Spleen (tissue), 11 donors: ENCODE measurements around the gene SKI. TPM values are rescaled to one million over a fixed set of nuclear protein-coding genes. Genes with fewer than 3 reads are reported as not detected.

Source experiments
- DNase-seq: peaks from one replicate; pipeline ENCODE4 v3.0.0-alpha.2; 2020
- H3K27ac ChIP-seq, 8 donors: fragments of 200-600 bp; sonication (generic) in 7 of 8; 1 replicate in 4 of 8; 2 replicates in 4 of 8; pipeline versions ENCODE4 v1.5.0 to v1.8.0; 2016 to 2021; ENCODE audit warnings: inconsistent platforms in 4 of 8, mild to moderate bottlenecking in 4 of 8, moderate library complexity in 1 of 8
- H3K27me3 ChIP-seq, 7 donors: fragments of 200-600 bp; sonication (generic) in 6 of 7; replicated peaks in 1 of 7; 1 replicate in 4 of 7; 2 replicates in 3 of 7; pipeline versions ENCODE4 v1.5.0 to v1.8.0; 2016 to 2021; ENCODE audit warnings: inconsistent platforms in 3 of 7, mild to moderate bottlenecking in 1 of 7
- H3K36me3 ChIP-seq, 6 donors: fragments of 200-600 bp; sonication (generic) in 5 of 6; 1 replicate in 4 of 6; 2 replicates in 2 of 6; pipeline versions ENCODE4 v1.5.0 to v1.8.0; 2016 to 2021; ENCODE audit warnings: inconsistent platforms in 2 of 6
- H3K4me1 ChIP-seq, 6 donors: fragments of 200-600 bp; sonication (generic) in 5 of 6; 1 replicate in 3 of 6; 2 replicates in 3 of 6; pipeline versions ENCODE4 v1.5.0 to v1.8.0; 2016 to 2021; ENCODE audit warnings: inconsistent platforms in 3 of 6
- H3K4me3 ChIP-seq, 8 donors: fragments of 200-600 bp; sonication (generic) in 7 of 8; 1 replicate in 4 of 8; 2 replicates in 4 of 8; pipeline versions ENCODE4 v1.5.0 to v1.8.0; 2016 to 2021; ENCODE audit warnings: inconsistent platforms in 4 of 8, mild to moderate bottlenecking in 4 of 8, moderate library complexity in 2 of 8
- H3K9me3 ChIP-seq, 8 donors: fragments of 200-600 bp; sonication (generic) in 7 of 8; 1 replicate in 4 of 8; 2 replicates in 4 of 8; pipeline versions ENCODE4 v1.5.0 to v1.8.0; 2016 to 2021; ENCODE audit warnings: inconsistent platforms in 4 of 8
- POLR2A ChIP-seq, 3 donors: fragments of 450-650 bp; IDR thresholded peaks; one replicate each; pipeline ENCODE4 v1.5.1; 2017; ENCODE audit warnings: antibody characterized with exemption in 3 of 3, mild to moderate bottlenecking in 1 of 3
- POLR2AphosphoS5 ChIP-seq, 3 donors: sonication (generic); formaldehyde crosslinking; IDR thresholded peaks; one replicate each; pipeline ENCODE4 v1.5.1; 2017; ENCODE audit warnings: antibody characterized with exemption in 3 of 3
- WGBS, 5 donors: extraction: QIAGEN DNeasy Blood & Tissue Kit in 3 of 5; methylation state at CpG; one replicate each; pipeline versions ENCODE4 v1.1.5 to v1.1.7; 2013 to 2018; 5-methylcytosine and 5-hydroxymethylcytosine counted together
- intact Hi-C: fragments of 100-400 bp; cut with DNase I; formaldehyde crosslinking; loops from one replicate; pipeline ENCODE4 v1.15.0; 2023; ENCODE audit warnings: low total_unique reads
- polyA plus RNA-seq, 3 donors: library from polyadenylated mRNA; stranded (reverse); fragments of 200-250 nt; gene quantifications; one replicate each; pipeline ENCODE4 v1.2.1, GENCODE V29; 2013
- total RNA-seq, 7 donors: library from RNA; depleted of rRNA in 3 of 7; stranded (reverse); fragments of >200 nt in 3 of 7; fragmentation: NEBNext Ultra II Directional in 4 of 7; extraction: Animal tissue kit (Norgen Biotek cat#: 25700) in 4 of 7; gene quantifications; one replicate each; pipeline versions ENCODE4 v1.1.0 to v1.2.1, GENCODE V29; 2016 to 2021
- TF ChIP-seq, protein P1 (sequence below), 11 experiments: fragments of 200-600 bp in 7 of 11; fragments of 450-650 bp in 4 of 11; sonication (generic) in 4 of 11; IDR thresholded peaks in 8 of 11; conservative IDR thresholded peaks in 3 of 11; 1 replicate in 7 of 11; 2 replicates in 4 of 11; pipeline versions ENCODE4 v1.4.0 to v1.8.0; 2016 to 2021; ENCODE audit warnings: antibody characterized with exemption in 11 of 11, inconsistent platforms in 4 of 11, mild to moderate bottlenecking in 1 of 11
- donor health status: healthy with polysubstance abuse.
- donor health status: DM: no; HTN: no; CAD: no; lungs with moderate emphysema.
- donor health status: DM: no; HTN: no; CAD: no.
- donor health status: Bipolar disorder and iron deficiency.
- donor health status: healthy.
- donor health status: DM: no; HTN: no; CAD: no.
- donor health status: DM: yes; HTN: yes; CAD: no.

SKI gene
- total and polyA plus RNA-seq, 10 donors: 4.4 to 100.0 (median 54.3) TPM

DNA sequence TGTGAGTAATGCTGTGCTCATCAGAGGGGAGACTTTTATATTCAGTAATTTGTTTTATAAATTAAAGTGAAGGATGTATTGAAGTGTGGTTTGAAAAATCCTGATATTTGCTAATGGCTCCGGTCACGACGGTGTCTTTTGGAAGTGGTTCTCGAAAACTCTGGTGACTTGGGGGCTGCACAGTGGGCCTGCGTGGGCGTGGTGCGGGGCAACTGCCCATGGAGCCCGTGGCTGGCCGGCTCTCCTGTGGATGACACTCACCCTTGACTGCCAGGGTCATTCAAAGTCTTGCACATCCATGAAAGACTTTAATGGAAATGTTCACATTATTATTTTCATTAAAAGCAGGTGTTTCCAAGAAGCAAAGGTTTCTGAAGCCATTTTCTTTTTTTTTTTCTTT lies 41.2 kb upstream of the SKI start:
- Histone ChIP-seq H3K4me1 (peaks cover 3 to 32% (median 23%) of the 10 kb centered on the region in 6 donors), H3K4me3 (no peak overlapping the region), H3K27me3 (no peaks in the 10 kb centered on the region), H3K36me3 (peaks cover 0 to 40% (median 25%) of the 10 kb centered on the region in 6 donors), H3K9me3 (no peaks in the 10 kb centered on the region), H3K27ac (no peak overlapping the region)
- WGBS, 5 donors: 90 to 94% (median 93%) methylated on average over 9 of the region's 9 CpGs
- intact Hi-C loops: no loop called here
- TF ChIP-seq POLR2A (IDR thresholded peaks at IDR 0.05): no peak
- no peak for TF ChIP-seq POLR2AphosphoS5 (IDR thresholded peaks at IDR 0.05)
- TF ChIP-seq, protein P1, sequence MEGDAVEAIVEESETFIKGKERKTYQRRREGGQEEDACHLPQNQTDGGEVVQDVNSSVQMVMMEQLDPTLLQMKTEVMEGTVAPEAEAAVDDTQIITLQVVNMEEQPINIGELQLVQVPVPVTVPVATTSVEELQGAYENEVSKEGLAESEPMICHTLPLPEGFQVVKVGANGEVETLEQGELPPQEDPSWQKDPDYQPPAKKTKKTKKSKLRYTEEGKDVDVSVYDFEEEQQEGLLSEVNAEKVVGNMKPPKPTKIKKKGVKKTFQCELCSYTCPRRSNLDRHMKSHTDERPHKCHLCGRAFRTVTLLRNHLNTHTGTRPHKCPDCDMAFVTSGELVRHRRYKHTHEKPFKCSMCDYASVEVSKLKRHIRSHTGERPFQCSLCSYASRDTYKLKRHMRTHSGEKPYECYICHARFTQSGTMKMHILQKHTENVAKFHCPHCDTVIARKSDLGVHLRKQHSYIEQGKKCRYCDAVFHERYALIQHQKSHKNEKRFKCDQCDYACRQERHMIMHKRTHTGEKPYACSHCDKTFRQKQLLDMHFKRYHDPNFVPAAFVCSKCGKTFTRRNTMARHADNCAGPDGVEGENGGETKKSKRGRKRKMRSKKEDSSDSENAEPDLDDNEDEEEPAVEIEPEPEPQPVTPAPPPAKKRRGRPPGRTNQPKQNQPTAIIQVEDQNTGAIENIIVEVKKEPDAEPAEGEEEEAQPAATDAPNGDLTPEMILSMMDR (IDR thresholded peaks at IDR 0.05 in 8 of 11, conservative IDR thresholded peaks at IDR 0.05 in 3 of 11): no peak
- no peak for DNase-seq

DNA sequence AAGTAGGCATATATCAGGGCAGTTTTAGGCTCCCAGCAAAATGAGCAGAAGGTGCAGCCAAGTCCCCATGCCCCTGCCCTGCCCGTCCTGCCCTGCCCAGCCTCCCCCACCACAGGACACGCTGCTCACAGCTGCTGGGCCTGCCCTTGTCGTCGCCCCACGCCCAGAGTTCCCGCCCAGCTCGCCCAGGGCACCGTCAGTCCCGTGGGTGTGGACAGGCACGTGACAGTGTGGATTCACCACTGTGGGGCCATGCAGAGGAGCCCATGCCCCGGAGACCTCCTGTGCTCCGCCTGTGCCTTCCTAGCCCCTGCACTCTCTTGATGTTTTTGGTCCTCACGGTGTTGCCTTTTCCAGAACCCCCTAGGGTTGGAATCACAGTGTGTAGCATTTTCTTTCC lies 40.5 kb upstream of the SKI start:
- Histone ChIP-seq H3K36me3 (peaks cover 0 to 47% (median 25%) of the 10 kb centered on the region in 6 donors), H3K27ac (no peak overlapping the region), H3K4me1 (peaks cover 3 to 39% (median 27%) of the 10 kb centered on the region in 6 donors), H3K4me3 (no peak overlapping the region), H3K27me3 (no peaks in the 10 kb centered on the region), H3K9me3 (no peaks in the 10 kb centered on the region)
- DNase-seq: no peak
- intact Hi-C loops: no loop called here
- TF ChIP-seq, protein P1 (IDR thresholded peaks at IDR 0.05 in 8 of 11, conservative IDR thresholded peaks at IDR 0.05 in 3 of 11): no peak
- TF ChIP-seq POLR2AphosphoS5 (IDR thresholded peaks at IDR 0.05): peak in 2 of 3 donors; percentile 51 to 68
- WGBS, 5 donors: 79 to 91% (median 83%) methylated on average over 9 to 13 of the region's 13 CpGs

DNA sequence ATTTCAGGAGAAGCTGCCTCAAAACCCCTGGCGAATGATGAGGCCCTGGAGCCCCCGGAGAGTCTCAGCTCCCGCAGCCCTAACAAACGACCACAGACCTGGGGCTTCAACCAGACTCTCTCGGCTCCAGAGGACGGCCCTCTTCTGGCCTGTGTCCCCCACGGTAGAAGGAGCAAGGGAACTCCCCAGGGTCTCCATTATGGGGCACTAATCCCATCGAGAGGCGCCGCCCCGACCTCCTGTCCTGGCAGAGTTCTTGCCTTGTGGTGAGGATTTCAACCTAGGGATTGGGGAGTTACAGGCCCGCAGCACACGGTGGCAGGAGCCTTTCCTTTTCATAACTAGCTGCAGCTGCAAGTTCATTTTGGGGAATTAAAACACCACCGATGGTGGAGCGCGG lies 39.8 kb upstream of the SKI start:
- DNase-seq: no peak
- peaks cover 4 to 47% (median 33%) of the 10 kb centered on the region in 6 donors for H3K4me1 ChIP-seq
- WGBS, 5 donors: 93 to 98% (median 97%) methylated on average over 12 to 16 of the region's 16 CpGs
- TF ChIP-seq POLR2A (IDR thresholded peaks at IDR 0.05) (no peak), POLR2AphosphoS5 (IDR thresholded peaks at IDR 0.05) (no peak)
- TF ChIP-seq, protein P1 (IDR thresholded peaks at IDR 0.05 in 8 of 11, conservative IDR thresholded peaks at IDR 0.05 in 3 of 11): no peak
- H3K36me3 ChIP-seq: peaks cover 0 to 54% (median 25%) of the 10 kb centered on the region in 6 donors
- no peaks in the 10 kb centered on the region for H3K27me3 ChIP-seq
- H3K27ac ChIP-seq: no peak overlapping the region
- intact Hi-C loops: no loop called here
- no peak overlapping the region for H3K4me3 ChIP-seq
- H3K9me3 ChIP-seq: no peaks in the 10 kb centered on the region

DNA sequence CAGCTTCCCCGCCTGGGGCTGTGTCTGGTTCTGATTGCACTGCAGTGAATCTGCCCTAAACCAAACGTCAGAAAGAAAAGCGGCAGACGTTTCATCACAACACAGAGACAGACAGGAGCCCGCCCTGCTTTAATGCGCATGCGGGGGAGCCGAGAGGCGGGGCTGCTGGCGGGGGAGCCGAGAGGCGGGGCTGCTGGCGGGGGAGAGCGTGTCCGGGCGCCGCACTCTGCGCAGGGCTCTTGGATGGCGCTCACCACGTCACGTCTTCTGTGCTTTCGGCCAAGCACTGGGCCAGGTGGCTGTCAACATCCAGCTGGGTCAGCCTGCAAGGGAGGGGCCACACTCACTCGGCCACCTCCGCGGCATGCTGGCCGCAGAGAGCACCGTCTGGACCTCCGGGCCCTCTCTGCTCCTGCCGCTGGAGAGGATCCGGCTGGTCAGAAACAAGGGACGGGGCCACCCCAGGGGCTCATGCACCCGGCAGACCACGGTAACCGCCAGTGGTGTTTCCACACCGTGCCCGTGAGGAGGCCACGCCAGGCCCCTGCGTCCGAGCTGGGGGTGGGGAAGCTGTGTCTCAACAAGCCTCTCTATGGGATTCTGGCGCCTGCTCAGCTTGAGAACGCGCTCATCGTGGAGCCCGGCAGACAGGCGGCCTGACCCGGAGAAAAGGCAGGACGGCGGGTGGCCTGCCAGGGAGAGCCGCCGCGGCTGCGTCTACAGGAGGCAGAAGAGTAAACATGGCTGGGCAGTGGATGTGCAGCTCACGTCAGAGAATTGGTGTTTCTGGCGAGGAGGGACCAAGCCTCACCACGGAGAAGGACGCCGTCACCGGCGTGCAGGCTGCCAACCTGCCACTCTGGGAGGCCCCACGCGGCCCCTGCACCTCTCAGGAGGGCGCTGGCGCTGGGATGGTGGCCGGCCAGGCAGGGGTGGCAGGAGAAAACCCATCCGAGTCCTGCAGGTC lies 38.4 kb upstream of the SKI start:
- intact Hi-C loops: no loop called here
- WGBS, 5 donors: 20 to 49% (median 40%) methylated on average over 55 to 65 of the region's 65 CpGs
- H3K4me3 ChIP-seq: peak overlapping the region; percentile 6 to 71 (median 43)
- H3K4me1 ChIP-seq: peaks cover 10 to 56% (median 42%) of the 10 kb centered on the region in 6 donors
- no peaks in the 10 kb centered on the region for H3K27me3 ChIP-seq
- DNase-seq: peak; percentile 98
- H3K9me3 ChIP-seq: no peaks in the 10 kb centered on the region
- peaks cover 0 to 43% (median 20%) of the 10 kb centered on the region in 6 donors for H3K36me3 ChIP-seq
- H3K27ac ChIP-seq: peak overlapping the region in 7 of 8 donors; percentile 87 to 96 (median 89)
- TF ChIP-seq, protein P1 (IDR thresholded peaks at IDR 0.05 in 8 of 11, conservative IDR thresholded peaks at IDR 0.05 in 3 of 11): no peak
- TF ChIP-seq POLR2A (IDR thresholded peaks at IDR 0.05) (no peak), POLR2AphosphoS5 (IDR thresholded peaks at IDR 0.05) (peak; percentile 87 to 89 (median 88))
